HK-2 (cell line): ENCODE measurements around the gene TTN.
"Not testable (repeated sequence)": the region's sequence is repeated elsewhere in the genome, so short reads cannot be mapped to it uniquely, and the experiment has no call there.

Experiments
- DNase-seq: peaks from one replicate; pipeline ENCODE4 v3.0.0-alpha.2; 2018; ENCODE audit not compliant: unreplicated experiment

Gene TTN

DNA sequence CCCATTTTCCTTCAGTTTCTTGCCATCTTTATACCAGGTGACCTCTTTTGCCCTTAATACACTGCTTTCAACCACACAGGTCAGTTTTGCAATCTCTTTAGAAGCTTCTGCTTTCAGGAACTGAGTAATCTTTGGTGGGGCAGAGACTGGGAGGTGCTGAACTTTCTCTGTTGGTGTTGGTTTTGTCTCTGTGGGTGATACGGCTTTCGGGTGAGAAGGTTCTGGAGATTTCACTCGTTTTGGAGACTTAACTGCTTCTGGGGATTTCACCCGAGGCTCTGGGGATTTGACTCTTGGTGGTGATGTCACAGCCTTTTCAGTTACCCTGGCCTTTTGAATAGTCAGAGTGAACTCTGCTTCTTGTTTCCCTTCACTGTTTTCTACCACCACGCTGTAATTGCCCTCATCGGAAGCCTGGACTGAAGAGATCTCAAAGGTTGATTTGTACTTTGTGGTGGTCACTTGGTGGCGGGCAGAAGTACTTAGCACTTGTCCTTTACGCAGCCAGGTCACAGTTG is 276.5 kb downstream of the TTN start:
- no peak for DNase-seq

DNA sequence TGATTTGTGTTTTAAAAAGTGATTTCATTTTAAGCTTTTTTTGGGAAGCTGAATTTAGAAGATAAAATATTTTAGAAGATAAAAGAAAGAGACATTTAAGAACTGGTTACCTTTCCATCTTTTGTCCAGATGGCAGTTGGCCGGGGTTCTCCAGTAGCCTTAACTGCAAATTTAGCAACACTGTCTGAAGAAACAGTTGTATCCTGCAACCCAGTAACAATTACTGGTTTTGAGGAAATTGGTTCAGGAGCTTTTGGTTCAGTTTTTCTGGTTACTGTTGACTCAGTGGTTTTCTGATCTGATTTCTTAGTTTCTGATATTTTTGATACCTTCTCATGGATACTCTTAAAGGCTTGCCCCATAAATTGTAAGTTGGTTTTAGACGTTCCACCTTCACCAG is 277.1 kb downstream of the TTN start:
- no peak for DNase-seq

DNA sequence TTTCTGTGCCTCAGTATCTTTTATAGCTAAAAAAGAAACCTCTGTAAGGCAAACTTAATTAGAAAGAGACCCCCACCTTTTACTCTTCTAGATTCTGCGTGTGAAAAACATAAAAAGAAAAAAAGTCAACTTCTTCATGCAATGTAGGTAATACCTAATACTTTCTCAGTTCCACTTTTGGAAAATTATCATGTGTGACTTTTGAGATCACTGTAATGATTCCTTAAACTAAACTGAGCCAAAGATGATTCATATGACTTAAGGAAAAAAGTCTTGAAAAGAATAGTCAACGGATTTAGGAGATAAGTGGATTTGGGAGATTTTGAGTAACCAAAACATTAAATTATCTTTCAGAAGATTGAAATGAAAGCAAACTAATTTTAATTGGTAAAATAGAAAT is 278.0 kb downstream of the TTN start:
- no peak for DNase-seq

DNA sequence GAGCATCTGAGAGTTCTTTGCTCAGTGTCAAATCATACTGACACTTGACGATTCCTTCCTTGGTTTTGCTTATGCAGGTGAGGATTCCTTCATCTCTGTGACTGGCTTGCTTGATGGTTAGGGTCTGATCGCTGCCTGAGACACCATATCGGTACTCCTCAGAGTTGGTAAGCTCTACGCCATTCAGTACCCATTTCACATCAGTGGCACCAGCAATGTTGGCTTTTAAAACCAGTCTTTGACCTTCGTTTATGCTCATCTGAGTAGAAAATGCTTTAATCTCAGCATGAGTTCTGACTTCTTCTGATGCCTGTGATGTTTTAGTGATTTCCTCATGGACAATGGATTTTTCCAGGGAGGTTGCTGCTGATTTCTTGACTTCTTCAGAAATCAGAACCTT is 278.6 kb downstream of the TTN start:
- DNase-seq: no peak

DNA sequence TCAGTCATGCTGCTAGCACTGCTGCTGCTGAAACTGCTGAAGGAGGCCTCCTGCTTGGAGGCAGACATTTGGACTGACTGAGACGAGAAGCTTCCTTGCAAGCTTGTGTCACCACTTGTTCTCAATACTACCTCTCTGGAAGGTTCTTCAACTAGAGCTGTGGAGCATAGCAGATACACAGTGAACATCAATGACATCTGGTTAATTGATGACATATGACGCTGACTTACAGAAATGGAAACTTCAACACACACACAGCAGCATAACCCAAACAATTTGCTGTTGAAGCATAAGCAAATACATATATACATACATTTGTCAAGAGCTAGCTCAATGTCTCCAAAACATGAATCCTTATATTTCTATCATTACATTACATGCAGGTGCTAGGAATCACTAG is 279.6 kb downstream of the TTN start:
- DNase-seq: no peak

DNA sequence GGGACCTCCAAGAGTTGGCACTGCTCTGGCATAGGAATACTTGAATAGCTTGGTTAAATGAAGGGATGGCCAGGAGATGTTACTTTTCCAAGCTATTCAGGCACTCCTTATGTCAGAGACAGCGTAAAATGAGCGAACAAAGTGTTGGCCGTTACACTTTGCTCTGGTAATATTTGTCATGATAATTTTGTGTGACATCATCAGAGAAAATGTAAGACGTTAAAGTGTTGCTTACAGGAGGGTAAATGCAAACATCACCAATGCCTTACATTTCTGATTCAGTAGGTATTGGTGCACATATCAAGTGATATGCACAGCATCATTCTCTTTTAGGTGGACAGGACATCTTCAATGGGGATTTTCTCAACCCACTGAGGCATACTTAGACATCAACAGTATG is 281.0 kb downstream of the TTN start:
- no peak for DNase-seq

DNA sequence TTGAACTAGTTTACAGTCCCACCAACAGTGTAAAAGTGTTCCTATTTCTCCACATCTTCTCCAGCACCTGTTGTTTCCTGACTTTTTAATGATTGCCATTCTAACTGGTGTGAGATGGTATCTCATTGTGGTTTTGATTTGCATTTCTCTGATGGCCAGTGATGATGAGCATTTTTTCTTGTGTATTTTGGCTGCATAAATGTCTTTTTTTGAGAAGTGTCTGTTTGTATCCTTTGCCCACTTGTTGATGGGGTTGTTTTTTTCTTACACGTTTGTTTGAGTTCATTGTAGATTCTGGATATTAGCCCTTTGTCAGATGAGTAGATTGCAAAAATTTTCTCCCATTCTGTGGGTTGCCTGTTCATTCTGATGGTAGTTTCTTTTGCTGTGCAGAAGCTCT is 281.8 kb downstream of the TTN start:
- DNase-seq: not testable (repeated sequence)

DNA sequence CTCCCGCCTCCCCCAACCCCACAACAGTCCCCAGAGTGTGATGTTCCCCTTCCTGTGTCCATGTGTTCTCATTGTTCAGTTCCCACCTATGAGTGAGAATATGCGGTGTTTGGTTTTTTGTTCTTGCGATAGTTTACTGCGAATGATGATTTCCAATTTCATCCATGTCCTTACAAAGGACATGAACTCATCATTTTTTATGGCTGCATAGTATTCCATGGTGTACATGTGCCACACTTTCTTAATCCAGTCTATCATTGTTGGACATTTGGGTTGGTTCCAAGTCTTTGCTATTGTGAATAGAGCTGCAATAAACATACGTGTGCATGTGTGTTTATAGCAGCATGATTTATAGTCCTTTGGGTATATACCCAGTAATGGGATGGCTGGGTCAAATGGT is 282.2 kb downstream of the TTN start:
- not testable (repeated sequence) for DNase-seq

DNA sequence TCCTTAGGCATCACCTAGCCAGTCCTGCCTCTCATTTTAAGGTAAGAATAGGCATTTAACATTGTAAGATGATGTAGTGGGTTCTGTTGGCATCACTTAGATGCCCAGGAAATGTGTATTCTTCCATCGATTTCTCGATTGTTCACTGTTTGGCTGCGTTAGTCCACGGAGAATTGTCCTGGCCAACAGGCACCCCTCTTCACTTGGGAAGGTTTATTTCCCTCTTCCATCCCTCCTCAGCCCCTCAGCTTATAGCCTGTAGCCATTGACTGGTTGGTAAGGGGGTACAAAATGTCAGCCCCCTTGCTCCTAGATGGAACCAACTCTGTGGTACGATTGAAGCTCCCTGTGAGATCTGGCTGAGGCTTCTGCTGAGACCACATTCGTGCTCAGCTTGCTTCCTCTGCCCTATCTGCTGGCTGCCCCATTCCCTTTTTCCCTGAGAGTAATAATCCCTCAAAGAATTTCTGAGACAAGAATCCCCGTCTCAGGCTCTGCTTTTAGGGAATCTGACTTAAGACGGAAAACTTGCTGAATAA is 283.6 kb downstream of the TTN start:
- no peak for DNase-seq

DNA sequence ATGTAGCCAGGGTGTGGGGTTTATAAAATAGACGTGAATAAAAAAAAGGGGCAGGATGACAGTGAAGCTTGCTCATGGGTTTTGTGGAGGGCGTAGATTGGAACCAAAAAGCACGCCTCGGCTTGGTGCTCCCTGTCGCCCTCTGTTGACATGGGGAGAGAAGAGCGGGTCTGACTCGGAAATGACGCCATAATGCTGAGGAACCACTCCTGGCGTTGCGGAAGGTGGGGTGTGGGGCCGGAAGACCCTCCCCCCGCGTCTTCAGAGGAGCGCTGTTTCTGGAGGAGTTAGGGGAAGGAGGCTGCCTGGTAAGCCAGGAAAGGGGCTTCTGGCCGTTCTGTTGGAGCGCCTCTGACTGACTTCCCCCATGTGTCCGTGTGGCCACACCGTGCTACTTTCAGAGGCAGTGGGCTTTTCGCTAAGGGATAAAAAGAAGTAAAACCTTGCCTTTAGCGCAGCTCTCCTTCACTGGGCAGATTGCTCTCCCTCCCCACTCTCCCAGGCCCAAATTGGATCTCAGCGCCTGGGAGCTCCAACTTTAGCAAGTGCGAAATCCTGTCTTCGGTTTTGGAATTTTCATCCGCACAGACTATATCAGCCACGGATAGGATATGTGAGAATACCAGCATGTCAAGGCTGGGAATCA is 284.1 kb downstream of the TTN start:
- peak; percentile 89 for DNase-seq

DNA sequence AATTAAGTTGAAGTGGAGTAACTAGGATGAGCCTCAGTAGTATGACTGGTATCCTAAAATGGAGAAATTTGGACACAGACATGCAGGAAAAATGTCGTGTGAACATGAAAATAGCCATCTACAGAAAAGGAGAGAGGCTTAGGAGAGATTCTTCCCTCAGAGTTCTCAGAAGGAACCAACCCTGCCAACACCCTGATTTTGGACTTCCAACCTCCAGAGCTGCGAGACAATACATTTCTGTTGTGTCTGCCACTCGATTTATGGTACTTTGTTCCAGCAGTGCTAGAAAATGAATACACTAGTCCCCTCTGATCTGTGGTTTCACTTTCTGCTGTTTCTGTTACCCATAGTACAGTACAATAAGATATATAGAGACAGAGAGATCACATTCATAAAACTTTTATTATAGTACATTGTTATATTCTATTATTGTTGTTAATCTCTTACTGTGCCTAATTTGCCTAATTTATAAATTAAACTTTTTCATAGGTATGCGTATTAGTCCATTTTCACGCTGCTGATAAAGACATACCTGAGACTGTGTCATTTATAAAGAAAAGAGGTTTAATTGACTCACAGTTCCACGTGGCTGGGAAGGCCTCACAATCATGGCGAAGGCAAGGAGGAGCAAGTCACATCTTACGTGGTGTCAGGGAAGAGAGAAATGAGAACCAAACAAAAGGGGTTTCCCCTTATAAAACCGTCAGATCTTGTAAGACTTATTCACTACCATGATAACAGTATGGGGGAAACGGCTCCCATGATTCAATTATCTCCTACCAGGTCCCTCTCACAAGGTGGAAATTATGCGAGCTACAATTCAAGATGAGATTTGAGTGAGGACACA is 285.7 kb downstream of the TTN start:
- no peak for DNase-seq

DNA sequence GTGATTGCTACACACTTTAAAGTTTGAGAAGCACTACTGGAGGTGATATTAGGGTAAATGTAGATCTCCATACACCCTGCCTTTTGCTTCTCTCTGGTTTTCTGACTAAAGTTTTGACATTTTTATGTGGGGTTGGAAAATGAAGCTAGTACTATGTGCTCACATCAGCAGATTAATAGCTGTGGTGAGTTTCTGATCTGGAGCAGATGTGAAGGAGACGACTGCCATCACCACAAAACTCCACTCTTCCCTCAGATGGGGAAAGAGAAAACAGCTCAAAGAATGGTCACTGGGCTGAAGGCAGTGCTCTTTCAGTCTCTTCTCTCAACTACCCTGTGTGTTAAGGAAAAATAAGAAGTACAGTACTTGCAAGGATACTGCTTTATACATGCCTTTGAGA is 289.7 kb downstream of the TTN start:
- no peak for DNase-seq

DNA sequence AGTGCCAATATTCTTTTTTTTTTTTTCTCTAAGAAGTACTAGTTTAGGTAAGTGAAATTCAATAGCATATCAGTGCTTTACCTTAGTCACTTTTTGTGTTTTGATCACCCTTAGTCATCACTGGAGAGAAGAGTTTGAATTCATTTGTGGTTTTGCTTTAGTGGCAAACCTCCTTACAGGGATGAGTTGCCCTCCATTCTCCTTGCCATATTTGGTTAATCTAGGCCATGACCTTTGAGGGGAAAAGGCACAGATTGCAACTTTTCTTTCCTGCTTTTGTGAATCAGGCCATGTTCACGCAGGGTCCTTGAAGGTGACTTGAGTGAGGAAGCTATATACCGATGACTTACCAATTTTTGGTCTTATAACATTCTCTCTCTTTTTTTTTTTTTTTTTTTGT is 292.6 kb downstream of the TTN start:
- peak; percentile 52 for DNase-seq

DNA sequence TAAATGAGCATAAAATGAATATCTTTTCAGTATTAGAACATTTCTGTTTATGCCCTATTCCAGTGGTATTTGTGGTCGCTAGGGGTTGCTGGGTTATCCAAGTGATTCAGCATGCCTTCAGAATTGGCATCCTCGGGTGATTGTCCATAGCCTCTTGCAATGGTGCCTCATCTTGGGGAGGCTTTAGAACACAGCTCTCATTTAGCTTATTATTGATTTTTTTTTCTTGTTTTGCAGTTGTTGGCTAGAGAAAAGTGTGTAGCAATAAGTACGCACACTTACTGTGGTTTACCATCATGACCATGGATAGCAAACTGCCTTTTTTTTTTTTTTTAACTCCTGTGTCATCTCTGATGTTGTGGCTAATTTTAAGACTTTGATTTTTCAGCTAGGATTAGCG is 293.3 kb downstream of the TTN start:
- DNase-seq: peak; percentile 16

DNA sequence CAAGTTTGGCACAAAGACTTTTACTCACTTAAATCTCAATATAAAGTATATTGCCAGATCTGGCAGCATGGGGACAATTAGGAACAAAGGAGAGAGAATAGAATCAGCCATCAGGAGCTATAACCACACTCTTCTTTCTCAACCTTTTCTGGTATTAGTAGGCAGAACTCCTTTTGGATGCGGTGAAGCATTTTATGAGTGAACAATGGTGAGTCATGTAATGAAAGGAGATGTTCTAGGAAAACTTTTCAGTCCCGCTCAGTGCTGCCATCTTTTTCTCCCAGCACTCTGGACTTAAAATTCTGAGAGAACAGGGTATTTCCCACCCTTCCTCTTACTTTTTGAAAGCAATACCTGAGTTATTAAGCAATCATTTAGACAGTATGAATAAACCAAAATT is 294.7 kb downstream of the TTN start:
- peak; percentile 24 for DNase-seq

DNA sequence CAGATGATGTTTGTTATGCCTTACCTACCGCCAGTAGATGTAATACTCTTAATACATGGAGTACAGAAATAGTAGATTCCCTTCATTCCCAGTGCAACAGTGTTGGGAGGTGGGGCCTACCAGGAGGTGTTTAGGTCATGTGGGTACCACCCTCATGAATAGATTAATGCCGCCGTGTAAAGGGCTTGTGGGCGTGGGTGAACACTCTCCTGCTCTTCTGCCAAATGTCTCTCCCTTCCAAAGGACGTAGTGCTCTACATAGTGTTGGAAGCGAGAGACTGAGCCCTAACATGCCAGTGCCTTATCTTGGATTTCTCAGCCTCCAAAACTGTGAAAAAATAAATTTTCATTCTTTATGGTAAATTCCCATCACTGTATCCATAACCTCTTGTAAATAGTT is 296.8 kb downstream of the TTN start:
- no peak for DNase-seq

DNA sequence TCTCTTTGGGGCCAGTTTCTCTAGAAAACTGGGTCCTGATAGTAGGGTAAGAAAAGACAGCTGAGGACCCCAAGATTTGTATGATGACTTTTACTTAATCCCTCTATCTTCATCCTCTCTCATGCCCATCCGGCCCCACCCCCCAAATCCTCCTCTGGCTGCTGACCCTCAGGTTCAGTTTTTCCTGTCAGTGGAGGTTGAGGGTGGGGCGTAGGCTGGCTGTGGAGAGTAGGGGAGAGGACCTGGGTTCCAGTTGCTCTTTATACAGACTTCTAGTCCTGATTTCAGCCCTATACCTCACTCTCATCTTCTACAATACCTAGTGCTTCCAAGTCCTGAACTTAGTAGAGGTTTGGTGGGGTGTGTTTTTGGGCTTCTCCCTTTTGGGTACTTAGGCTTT is 298.6 kb downstream of the TTN start:
- no peak for DNase-seq

DNA sequence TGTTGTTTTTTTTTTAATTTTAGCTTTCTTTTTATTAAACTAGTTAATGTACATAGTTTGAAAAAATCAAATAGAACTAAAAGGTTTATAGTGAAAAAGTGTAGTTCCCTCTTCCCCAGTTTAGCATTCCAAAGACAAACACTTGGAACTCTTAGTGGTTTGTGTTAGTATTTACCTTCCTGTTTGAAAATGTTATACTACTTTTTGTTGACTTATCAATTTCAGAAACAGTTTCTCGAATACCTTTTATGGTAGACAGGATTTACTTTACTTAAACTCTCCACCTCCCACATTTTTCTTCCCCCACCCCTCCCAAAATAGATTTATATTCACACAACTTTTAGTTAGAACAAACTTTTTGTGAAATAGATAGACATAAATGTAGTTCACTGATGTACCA is 300.3 kb downstream of the TTN start:
- DNase-seq: no peak

DNA sequence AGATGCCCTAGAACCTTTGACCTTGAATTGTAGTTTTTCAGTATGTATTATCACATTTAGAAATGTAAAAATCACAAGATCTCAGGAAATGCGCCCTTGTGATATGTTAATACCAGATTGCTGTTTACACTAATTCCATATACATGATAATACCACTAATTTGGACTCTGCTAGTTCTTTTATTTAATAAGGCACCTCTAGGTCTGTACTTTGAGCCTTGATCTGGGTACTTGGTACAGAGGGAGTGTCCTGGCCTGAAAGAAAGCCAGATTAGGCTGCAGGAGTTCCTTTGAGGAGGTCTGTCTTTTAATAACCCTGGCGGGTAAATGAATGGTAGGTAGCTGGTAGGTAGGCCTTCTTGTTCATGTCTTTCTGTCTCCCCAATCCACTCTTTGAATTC is 300.7 kb downstream of the TTN start:
- no peak for DNase-seq

DNA sequence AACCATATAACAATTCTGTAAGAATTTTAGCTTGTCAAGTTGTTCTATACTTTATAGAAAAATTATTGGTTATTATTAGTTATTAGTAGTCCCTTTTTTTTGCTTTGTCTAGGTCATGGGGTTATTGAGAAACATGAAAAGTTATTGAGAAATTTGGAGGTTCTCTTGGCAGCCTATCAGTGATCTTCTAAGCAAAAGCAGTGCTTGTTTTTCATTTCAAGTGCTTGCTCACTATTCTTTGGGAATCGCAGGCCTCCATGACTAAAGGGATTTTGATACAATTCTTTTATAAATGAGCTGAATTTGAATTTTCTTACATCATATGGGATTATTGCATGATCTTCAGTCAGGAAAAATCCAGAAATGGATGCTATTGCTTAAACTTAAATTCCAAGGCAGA is 301.1 kb downstream of the TTN start:
- DNase-seq: no peak

DNA sequence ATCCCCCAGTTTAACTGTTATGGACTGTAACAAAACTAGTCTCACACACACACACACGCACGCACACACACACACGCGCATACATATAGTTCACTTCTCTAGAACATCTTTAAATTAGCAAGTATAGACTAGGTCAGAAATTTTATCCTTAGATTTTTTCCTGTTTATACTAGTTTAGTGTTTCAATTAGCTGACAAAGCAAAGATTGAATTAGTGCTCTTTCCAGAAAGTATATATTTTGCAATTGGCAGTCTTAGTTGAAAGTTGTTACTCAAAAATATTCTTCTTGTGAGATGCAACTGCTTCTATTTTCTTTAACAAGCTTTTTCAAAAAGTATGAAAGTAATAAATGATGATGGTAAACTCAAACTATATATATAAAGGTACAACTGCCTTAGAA is 304.5 kb downstream of the TTN start:
- DNase-seq: no peak

DNA sequence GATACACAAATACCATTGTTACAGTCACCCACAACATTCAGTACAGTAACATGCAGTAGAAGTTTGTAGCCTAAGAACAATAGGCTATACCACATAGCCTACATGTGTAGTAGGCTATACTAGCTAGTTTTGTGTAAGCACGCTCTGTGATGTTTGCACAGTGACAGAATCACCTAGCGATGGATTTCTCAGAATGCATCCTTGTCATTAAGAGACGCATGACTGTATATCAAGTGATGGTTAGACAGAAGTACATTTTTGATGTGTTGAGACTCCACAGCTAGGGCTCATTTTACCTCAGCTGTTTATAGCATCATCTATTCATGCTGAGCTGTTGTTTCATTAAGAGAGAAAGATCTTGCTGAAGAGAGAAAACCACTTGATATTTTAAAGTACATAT is 307.6 kb downstream of the TTN start:
- no peak for DNase-seq

DNA sequence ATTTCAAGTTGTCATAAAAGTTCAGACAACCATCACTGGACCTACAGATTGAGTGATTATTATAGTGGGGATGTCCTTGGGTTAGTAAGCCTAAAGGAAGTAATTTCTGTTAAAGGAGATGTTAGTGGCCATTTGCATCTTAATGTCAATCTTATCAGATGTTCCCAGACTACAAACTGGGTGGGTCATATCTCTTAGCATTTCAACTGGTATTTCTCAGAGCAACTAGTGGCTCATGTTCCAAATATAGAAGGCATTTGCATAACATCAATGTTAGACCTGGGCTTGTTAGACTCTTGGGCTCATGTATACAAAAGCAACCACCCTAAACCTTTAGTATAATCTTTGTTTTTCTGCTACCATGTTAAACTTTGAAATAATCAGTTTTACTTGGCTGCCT is 309.1 kb downstream of the TTN start:
- no peak for DNase-seq
